Endothelial cell of umbilical vein (primary cell): Measurements from ENCODE around the gene LDLRAD3. TPM values are rescaled to one million over a fixed set of nuclear protein-coding genes. Genes with fewer than 3 reads are reported as not detected.

ENCODE experiments used
- BruUV-seq: library from RNA; stranded (reverse); fragments of 400-500 nt; replicated peaks from 2 replicates; lab custom pipeline; 2021; lab: Mats Ljungman, UMichigan
- CTCF ChIA-PET: fragments of 300-600, 350-600 bp; sonication (Branson Sonifier 250); formaldehyde crosslinking; loops from one replicate; lab custom pipeline; 2021; ENCODE audit warnings: antibody characterized with exemption, inconsistent platforms; lab: Charles Lee
- POLR2A ChIA-PET: fragments of 300-600, 350-600 bp; sonication (Branson Sonifier 250); formaldehyde crosslinking; loops from one replicate; lab custom pipeline; 2021; ENCODE audit warnings: antibody characterized with exemption, inconsistent platforms; lab: Charles Lee
- DNase-seq: peaks from one replicate; pipeline ENCODE4 v3.0.0-alpha.2; 2011; ENCODE audit warnings: low read depth, low spot score
- FAIRE-seq: peaks from 2 replicates; lab custom pipeline; 2011; peaks lifted over from hg19 to GRCh38; lab: Jason Lieb, UNC
- H2AFZ ChIP-seq: 2 replicates; pipeline ENCODE4 v1.6.0; 2012; ENCODE audit warnings: low read depth, low read length, control low read depth, inconsistent platforms
- H3K27ac ChIP-seq: 2 replicates; pipeline ENCODE4 v1.5.1; 2011; ENCODE audit warnings: low read depth, mild to moderate bottlenecking, control low read depth, low read length, moderate library complexity; ENCODE audit not compliant: insufficient read depth
- H3K27me3 ChIP-seq, 2 experiments: 2 replicates each; pipeline versions ENCODE4 v1.6.0 to v1.6.1; 2011; ENCODE audit warnings: low read length in 2 of 2, mixed read lengths in 1 of 2; ENCODE audit not compliant: control insufficient read depth in 2 of 2, insufficient read depth in 2 of 2
- H3K36me3 ChIP-seq, 2 experiments: 2 replicates in 1 of 2; 3 replicates in 1 of 2; pipeline ENCODE4 v1.5.1; 2011; ENCODE audit warnings: low read length in 2 of 2, mild to moderate bottlenecking in 1 of 2, moderate library complexity in 1 of 2; ENCODE audit not compliant: control insufficient read depth in 2 of 2, insufficient read depth in 2 of 2; ENCODE audit errors: extremely low read depth in 1 of 2
- H3K4me1 ChIP-seq: 3 replicates; pipeline ENCODE4 v1.5.1; 2011; ENCODE audit warnings: mild to moderate bottlenecking, low read length; ENCODE audit not compliant: control insufficient read depth, insufficient read depth; ENCODE audit errors: extremely low read depth
- H3K4me2 ChIP-seq: 2 replicates; pipeline ENCODE4 v1.6.1; 2011; ENCODE audit warnings: low read length, control low read depth, mixed read lengths; ENCODE audit not compliant: insufficient read depth
- H3K4me3 ChIP-seq, 3 experiments: fragments of 200-600 bp in 1 of 3; sonication (generic), shearing (Covaris generic) in 1 of 3; replicated peaks in 1 of 3; 2 replicates each; pipeline ENCODE4 v1.5.1; 2011 to 2016; ENCODE audit warnings: control low read depth in 3 of 3, low read length in 3 of 3, mild to moderate bottlenecking in 2 of 3, inconsistent platforms in 1 of 3, low read depth in 1 of 3, moderate library complexity in 1 of 3; ENCODE audit not compliant: insufficient read depth in 1 of 3
- H3K79me2 ChIP-seq: 2 replicates; pipeline ENCODE4 v1.6.0; 2012; ENCODE audit warnings: low read length, inconsistent platforms; ENCODE audit not compliant: control insufficient read depth, insufficient read depth
- H3K9ac ChIP-seq: replicated peaks from 2 replicates; pipeline ENCODE3; 2011; ENCODE audit warnings: low read length, control low read depth; ENCODE audit not compliant: insufficient read depth; ENCODE audit errors: extremely low read depth
- H3K9me1 ChIP-seq: replicated peaks from 3 replicates; pipeline ENCODE4 v1.6.0; 2011; ENCODE audit warnings: mild to moderate bottlenecking, low read length; ENCODE audit not compliant: control insufficient read depth, insufficient read depth; ENCODE audit errors: extremely low read depth
- H3K9me3 ChIP-seq: replicated peaks from 2 replicates; pipeline ENCODE4 v1.5.1; 2012; ENCODE audit warnings: low read length, inconsistent platforms; ENCODE audit not compliant: control insufficient read depth, insufficient read depth
- H4K20me1 ChIP-seq: replicated peaks from 2 replicates; pipeline ENCODE3; 2011; ENCODE audit warnings: mild to moderate bottlenecking, low read length; ENCODE audit not compliant: control insufficient read depth, insufficient read depth; ENCODE audit errors: extremely low read depth
- GATA2 ChIP-seq: IDR thresholded peaks from 2 replicates; pipeline ENCODE4 v1.7.0; 2011; ENCODE audit warnings: low read depth, mild to moderate bottlenecking, moderate library complexity, mixed read lengths, low read length; ENCODE audit not compliant: insufficient read length, insufficient read depth
- JUN ChIP-seq: IDR thresholded peaks from 2 replicates; pipeline ENCODE4 v1.6.1; 2011; ENCODE audit warnings: borderline replicate concordance, low read depth; ENCODE audit not compliant: insufficient read length, insufficient read depth
- MAX ChIP-seq: IDR thresholded peaks from 2 replicates; pipeline ENCODE4 v1.6.1; 2011; ENCODE audit not compliant: insufficient read depth, insufficient read length
- POLR2AphosphoS5 ChIP-seq: IDR thresholded peaks from 2 replicates; pipeline ENCODE4 v1.6.1; 2012; ENCODE audit warnings: low read depth, mild to moderate bottlenecking, control low read depth, low read length, moderate library complexity; ENCODE audit not compliant: insufficient read depth
- dilution Hi-C: fragments of 300-500 bp; cut with MboI; formaldehyde crosslinking; loops from one replicate; pipeline ENCODE4 v1.15.0; 2019; ENCODE audit warnings: low sequenced_read_pairs; ENCODE audit not compliant: extremely low pct_ligation_motif_present
- intact Hi-C: fragments of 100-400 bp; cut with micrococcal nuclease; formaldehyde crosslinking; loops from one replicate; pipeline ENCODE4 v1.10.0; 2022
- polyA plus RNA-seq, 4 experiments: library from polyadenylated mRNA; depleted of rRNA in 3 of 4; stranded (reverse) in 3 of 4; unstranded in 1 of 4; fragments of >200 nt; gene quantifications; 2 replicates each; pipeline versions ENCODE4 v1.2.1 to v1.2.3, GENCODE V29; 2011 to 2012; ENCODE audit warnings: missing spikeins in 1 of 4
- total RNA-seq: library from RNA; stranded (reverse); gene quantifications from 2 replicates; pipeline ENCODE4 v1.2.3, GENCODE V29; 2021

LDLRAD3 gene
- total and polyA plus RNA-seq, 2 donors (not counting 3 experiments of a cell fraction or from before 2014, with no cell fraction given), result 17.9 to 25.1 TPM

GRCh38 chr11:35978183-35978582 lies 34.3 kb downstream of the LDLRAD3 start:
- dilution Hi-C loops (no loop called here), intact Hi-C loops (loop anchor here (2.0 kb wide), 1 partner anchor 31 kb away; no protein-coding TSS in a partner anchor)
- Histone ChIP-seq H3K79me2 (peaks cover 42% of the 10 kb centered on the region), H3K4me3 (no peak overlapping the region), H3K9me3 (no peaks in the 10 kb centered on the region), H3K4me1 (peaks cover 13% of the 10 kb centered on the region), H3K27ac (no peak overlapping the region), H3K9me1 (no peaks in the 10 kb centered on the region), H3K27me3 (no peaks in the 10 kb centered on the region), H3K4me2 (no peak overlapping the region), H3K36me3 (no peaks in the 10 kb centered on the region), H3K9ac (no peak overlapping the region), H4K20me1 (no peaks in the 10 kb centered on the region), H2AFZ (no peak overlapping the region)
- no TSS peak for BruUV-seq
- CTCF ChIA-PET, result interaction anchor here (1.2 to 1.6 kb wide), 4 partner anchors 9 to 156 kb away, joined by 4 to 9 read pairs (median 4); no protein-coding TSS in a partner anchor
- peak; percentile 21 for DNase-seq
- FAIRE-seq, result no peak
- POLR2A ChIA-PET, result no interaction called here
- TF ChIP-seq MAX (no peak), GATA2 (no peak)

- TF ChIP-seq POLR2AphosphoS5 (no peak), JUN (no peak)
- no peaks in the 10 kb centered on the region for H3K9me3 ChIP-seq
- peaks cover 39% of the 10 kb centered on the region for H3K79me2 ChIP-seq
- no peaks in the 10 kb centered on the region for H3K27me3 ChIP-seq
- DNase-seq (peak; percentile 76), FAIRE-seq (peak; percentile 82)
- ChIA-PET POLR2A (no interaction called here), CTCF (interaction anchor here (1.2 to 2.9 kb wide), 5 partner anchors 10 to 157 kb away, joined by 4 to 9 read pairs (median 5); no protein-coding TSS in a partner anchor)
- intact Hi-C loops, result loop anchor here (2.0 kb wide), 1 partner anchor 30 kb away; no protein-coding TSS in a partner anchor
- no peaks in the 10 kb centered on the region for H3K9me1 ChIP-seq
- no peaks in the 10 kb centered on the region for H4K20me1 ChIP-seq
- no peak overlapping the region for H3K4me3 ChIP-seq
- dilution Hi-C loops, result no loop called here
- no peaks in the 10 kb centered on the region for H3K36me3 ChIP-seq
- BruUV-seq, result no TSS peak
- H3K27ac ChIP-seq, result no peak overlapping the region
- H3K9ac ChIP-seq, result no peak overlapping the region
- H3K4me2 ChIP-seq, result peak overlapping the region; percentile 46
- H2AFZ ChIP-seq, result peak overlapping the region; percentile 19
- peaks cover 13% of the 10 kb centered on the region for H3K4me1 ChIP-seq
Observed at GRCh38 chr11:35978891-35979290, 35.0 kb downstream of the LDLRAD3 start.
